Measurements from ENCODE around the gene WDR35.

DNA sequence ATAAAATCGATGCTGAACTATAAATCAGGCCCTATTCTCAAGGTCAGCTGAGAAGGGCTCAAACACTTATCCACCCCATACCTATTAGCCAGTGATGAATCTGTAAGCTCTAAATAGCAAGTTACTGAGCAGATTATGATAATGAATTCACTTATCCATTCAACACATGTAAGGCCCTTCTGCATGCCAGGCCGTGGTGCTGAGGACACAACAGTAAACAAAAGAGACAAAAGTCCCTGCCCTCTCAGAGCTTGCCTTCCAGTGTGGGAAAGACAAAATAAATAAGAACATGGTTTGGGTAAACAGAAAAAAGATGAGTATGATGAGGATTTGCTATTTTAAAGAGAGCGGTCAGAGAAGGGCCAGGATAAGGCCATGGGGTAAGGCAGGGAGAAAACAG lies 99.8 kb downstream of the WDR35 start:
- TF ChIP-seq EZH2 (optimal IDR thresholded peaks at IDR 0.05; ENCODE audit: low read depth, low read length) (no peak), CTCF (IDR thresholded peaks at IDR 0.05; ENCODE audit: low read length) (no peak)

Measured in MM.1S (cell line).